GM18861 (cell line): ENCODE measurements around the gene KCNJ1.
A peak's percentile ranks its signal among the peaks of the same experiment; 100 is the strongest.

Source experiments
- ATAC-seq: cut with Tn5 transposase; IDR thresholded peaks from one replicate; pipeline ENCODE4 v1.9.1; 2021; ENCODE audit not compliant: unreplicated experiment

KCNJ1 gene

GRCh38 chr11:128853559-128853958, 13.5 kb downstream of the KCNJ1 start:
- no peak for ATAC-seq

GRCh38 chr11:128852327-128853023, 14.6 kb downstream of the KCNJ1 start:
- ATAC-seq, result no peak

GRCh38 chr11:128848815-128849455, 18.2 kb downstream of the KCNJ1 start:
- peak; percentile 84 for ATAC-seq

- ATAC-seq, result no peak
These were observed 20.1 kb downstream of the KCNJ1 start for GRCh38 chr11:128846985-128847384.

- ATAC-seq, result no peak
These were observed 21.7 kb downstream of the KCNJ1 start for GRCh38 chr11:128845334-128845780.

- ATAC-seq, result no peak
These were observed 23.8 kb downstream of the KCNJ1 start for GRCh38 chr11:128843198-128843785.

GRCh38 chr11:128841461-128842072, 25.5 kb downstream of the KCNJ1 start:
- peak; percentile 51 for ATAC-seq

GRCh38 chr11:128840783-128841182, 26.3 kb downstream of the KCNJ1 start:
- ATAC-seq, result no peak

- ATAC-seq, result no peak
These were observed 27.0 kb downstream of the KCNJ1 start for GRCh38 chr11:128840137-128840536.

GRCh38 chr11:128839081-128839480, 28.0 kb downstream of the KCNJ1 start:
- ATAC-seq, result no peak

GRCh38 chr11:128837627-128838026, 29.5 kb downstream of the KCNJ1 start:
- no peak for ATAC-seq

- no peak for ATAC-seq
These were observed 31.2 kb downstream of the KCNJ1 start for GRCh38 chr11:128835741-128836430.

GRCh38 chr11:128834157-128834556, 32.9 kb downstream of the KCNJ1 start:
- ATAC-seq, result no peak

- no peak for ATAC-seq
These were observed 35.0 kb downstream of the KCNJ1 start for GRCh38 chr11:128832121-128832497.

GRCh38 chr11:128831174-128832120, 35.6 kb downstream of the KCNJ1 start:
- ATAC-seq, result peak; percentile 78

- peak; percentile 29 for ATAC-seq
These were observed 36.6 kb downstream of the KCNJ1 start for GRCh38 chr11:128830290-128831173.

GRCh38 chr11:128828350-128828749, 38.7 kb downstream of the KCNJ1 start:
- no peak for ATAC-seq

- no peak for ATAC-seq
These were observed 39.8 kb downstream of the KCNJ1 start for GRCh38 chr11:128827191-128827893.
